SHP77 (cell line): ENCODE measurements around the gene PRXL2C.

Experiments used
- DNase-seq, 2 experiments: peaks; one replicate each; lab custom pipeline; 2025; lab: John Stamatoyannopoulos, UW

Gene PRXL2C

DNA sequence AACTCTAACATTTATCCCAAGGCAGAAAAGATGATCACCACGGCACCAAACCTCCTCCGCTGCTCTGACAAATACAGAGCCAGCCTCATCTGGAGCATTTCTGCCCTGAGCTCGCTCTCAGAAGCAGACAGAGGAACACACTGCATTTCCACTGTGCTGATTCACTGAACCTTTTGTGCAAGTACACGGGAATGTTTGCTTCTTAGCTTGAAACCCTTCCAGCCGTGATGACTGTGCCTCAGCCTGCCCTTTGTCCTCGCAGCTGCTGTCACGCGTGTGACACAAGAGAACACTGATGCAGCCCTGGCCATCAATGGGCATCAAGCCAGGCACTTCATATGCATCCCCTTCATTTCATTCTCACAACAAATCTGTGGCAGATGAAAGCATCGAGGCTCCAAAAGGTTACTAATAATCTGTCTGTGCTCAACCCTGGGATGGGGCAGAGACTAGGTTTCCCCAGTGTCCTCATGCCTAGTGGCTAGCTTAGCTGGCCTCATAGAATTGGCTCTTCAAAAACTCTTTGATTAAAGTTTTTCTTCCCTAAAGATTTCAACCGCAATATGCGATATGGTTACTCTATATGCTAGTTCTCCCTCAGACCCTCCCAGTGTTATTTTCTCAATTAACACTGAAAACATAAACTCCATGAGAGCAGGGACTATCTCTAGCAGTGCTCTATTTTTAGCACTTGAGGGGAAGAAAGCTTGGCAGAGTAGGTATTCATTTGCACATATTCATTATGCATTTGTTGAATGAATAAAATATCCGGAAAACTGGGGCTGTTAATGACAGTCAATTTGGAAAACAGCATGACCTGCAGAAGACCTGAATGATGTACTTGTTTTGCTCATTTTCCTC lies 42.8 kb downstream of the PRXL2C start:
- peak; percentile 57 to 70 for DNase-seq

DNA sequence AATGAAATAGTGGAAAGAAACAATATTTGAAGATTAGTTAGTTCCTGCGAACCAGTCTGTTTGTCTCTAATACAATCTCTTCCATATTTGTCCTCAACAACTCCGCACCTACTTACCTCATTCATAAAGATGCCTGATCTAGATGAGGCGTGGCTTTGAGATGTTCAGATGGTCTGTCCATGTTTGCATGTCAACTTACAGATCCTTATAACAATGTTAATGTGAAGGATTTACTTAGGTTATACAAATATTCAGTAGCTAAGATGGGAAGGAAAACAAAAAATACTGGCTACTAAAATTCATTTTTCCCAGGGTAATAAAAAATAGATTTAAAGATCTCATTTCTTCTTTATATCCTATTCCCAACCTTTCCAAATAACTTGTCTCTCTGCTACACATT lies 43.8 kb downstream of the PRXL2C start:
- DNase-seq, result no peak

GRCh38 chr9:96609732-96610131 lies 45.4 kb downstream of the PRXL2C start:
- no peak for DNase-seq

- no peak for DNase-seq
Observed at GRCh38 chr9:96607971-96608370, 47.1 kb downstream of the PRXL2C start.

GRCh38 chr9:96605328-96605727 lies 49.8 kb downstream of the PRXL2C start:
- no peak for DNase-seq

GRCh38 chr9:96604004-96604319 lies 51.2 kb downstream of the PRXL2C start:
- no peak for DNase-seq

- DNase-seq, result no peak
Observed at GRCh38 chr9:96603305-96604003, 51.7 kb downstream of the PRXL2C start.

DNA sequence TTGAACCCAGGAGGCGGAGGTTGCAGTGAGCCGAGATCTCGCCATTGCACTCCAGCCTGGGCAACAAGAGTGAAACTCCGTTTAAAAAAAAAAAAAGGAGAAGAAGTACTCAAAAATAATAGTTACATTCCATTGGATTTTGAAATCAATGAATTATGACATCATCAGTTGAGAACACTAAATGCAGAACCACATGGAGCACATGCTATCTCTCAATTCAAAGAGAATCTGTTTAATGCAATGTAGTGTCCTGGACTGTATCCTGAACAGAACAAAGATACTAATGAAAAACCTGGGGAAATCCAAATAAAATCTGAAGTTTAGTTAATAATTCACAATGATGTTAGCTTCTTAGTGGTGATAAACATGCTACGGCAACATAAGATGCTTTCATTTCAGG lies 55.8 kb downstream of the PRXL2C start:
- DNase-seq, result no peak

- DNase-seq, result no peak
Observed at GRCh38 chr9:96596601-96597111, 58.5 kb downstream of the PRXL2C start.
